NCI-H446 (cell line): ENCODE measurements around the gene MAP4K2.

ENCODE experiments used
- DNase-seq, 2 experiments: peaks; one replicate each; lab custom pipeline; 2025; lab: John Stamatoyannopoulos, UW

The MAP4K2 gene

DNA sequence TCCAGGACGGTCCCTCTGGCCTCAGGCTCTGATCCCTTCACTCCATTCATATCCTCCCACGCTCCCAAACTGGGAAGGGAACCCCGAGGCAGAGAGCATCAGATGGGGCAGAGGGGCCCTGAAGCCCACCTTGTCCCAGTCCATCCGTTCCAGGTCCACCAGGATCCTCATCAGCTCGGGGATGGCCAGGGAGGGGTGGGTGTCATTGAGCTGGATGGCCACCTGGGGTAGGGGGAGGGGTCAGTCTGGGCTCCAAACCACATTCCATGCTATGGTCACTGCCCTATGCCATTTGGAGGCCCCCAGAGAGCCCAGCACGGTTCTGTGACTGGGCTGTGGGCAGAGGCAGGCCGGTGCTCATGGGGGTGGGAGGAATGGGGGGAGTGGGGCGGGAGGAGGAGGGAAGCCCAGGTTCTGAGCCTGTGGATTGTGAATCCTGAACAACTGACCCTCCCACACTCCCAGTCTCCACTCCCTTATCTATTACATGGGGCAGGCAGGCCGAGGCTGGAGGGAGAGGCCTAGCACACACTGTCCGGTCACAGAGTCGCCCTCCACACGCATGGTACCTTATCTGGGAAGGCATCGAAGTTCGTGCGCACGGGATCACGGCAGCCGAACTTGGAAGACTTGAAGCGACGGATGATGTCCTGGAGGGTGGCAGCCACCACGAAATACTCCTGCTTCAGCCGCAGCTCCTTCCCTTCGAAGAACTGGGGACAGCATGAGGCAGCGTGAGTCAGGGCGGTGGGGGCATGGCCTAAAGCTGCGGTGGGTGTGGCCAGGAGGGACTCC is 48.7 kb downstream of the MAP4K2 start:
- no peak for DNase-seq

DNA sequence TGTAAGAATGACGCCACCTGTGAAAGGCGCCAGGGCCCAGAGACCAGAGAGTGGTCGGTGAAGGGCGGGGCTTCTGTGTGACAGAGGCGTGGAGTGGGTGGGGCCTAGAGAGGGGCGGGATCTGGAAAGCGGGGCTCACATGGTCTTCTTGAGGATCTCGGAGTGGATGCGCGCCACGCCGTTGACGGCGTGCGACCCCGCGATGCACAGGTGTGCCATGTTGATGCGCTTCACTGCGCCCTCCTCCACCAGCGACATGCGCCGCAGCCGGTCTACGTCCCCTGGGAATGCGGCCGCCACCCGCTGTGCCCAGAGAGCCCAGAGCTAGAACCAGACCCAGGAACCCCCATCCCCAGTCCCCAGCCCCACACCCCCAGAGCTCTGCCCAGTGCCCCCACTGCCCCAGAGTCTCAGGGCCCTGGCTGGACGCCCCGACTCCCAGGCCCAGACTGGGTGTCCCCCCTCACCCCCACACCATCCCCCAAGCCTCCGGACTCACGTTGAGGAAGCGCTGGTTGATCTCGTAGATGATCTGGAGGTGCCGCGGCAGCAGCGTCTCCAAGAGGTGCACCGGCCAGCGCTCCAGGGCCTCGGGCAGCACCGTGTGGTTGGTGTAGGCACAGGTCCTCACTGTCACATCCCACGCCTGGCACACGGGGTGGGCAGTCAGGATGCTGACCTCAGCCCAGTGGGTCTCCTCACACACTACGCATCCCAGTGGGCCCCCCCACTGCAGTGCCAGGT is 49.5 kb downstream of the MAP4K2 start:
- DNase-seq: no peak

DNA sequence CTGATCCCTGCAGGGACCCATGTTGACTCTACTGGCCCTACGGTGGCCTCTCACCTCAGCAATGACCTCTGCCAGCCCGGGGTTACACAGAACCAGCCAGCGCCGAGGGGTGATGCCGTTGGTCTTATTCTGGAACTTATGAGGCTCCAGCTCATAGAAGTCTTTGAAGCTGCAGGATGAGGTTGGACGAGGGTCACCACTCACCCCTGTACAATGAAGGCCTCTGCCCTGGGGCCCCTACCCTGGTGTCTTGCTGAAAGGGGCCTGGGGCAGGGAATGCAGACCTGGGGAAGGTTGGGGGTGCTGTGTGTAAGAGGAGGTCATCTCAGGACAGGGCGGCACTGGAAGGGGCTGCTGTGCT is 50.0 kb downstream of the MAP4K2 start:
- DNase-seq: no peak

DNA sequence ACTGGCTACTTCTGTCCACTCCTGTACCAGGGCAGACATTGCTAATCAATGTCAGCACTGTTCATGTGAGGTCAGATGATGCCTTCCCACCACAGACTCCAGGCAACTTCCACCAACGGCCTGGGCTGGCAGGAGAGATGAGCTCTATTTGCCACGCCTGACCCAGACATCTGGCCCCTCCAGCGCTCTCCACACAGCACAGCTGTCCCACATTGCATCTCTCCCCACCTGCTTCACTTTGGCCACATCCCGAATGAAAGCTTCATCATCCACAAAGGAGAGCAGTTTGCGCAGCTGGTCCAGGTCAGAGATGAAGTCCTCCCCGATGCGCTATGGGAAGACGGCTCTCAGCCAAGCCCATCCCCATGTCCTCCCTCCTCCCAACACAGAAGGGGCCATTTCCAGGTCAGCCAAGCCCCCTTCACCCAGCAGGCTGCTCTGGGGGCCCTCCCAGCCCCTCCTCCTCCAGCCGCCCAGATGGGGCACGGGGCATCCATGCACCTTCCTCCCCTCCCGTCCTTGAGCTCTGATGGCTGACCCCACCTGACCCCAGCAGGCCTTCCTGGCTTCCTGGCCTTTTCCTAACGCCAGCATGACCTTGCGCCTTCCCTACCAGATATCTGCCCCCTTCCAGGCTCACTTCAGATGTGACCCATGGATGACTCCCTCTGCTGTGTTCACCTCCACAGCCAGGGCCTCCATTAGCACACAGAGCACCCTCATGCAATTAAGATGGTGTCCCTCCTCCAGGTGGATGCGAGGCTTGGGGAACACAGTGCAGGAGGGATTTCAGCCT is 50.6 kb downstream of the MAP4K2 start:
- no peak for DNase-seq

DNA sequence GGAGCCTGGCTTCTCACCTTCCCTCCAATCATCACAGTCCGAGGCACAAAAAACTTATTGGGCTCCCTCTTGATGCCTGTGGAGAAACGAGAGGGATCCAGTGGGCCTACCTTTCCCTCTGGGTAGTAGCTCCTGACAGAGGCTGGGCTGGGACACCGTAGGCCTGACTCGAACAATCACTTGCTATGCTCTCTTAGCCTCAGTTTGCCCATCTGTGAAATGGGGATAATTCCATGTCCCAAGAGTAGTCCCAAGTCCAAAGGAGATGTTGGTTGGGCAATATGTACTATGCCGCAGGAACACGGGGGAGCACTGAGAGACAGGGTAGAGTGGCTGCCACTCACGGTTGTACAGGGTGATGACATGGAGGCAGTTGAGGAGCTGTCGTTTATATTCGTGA is 51.4 kb downstream of the MAP4K2 start:
- DNase-seq: no peak

DNA sequence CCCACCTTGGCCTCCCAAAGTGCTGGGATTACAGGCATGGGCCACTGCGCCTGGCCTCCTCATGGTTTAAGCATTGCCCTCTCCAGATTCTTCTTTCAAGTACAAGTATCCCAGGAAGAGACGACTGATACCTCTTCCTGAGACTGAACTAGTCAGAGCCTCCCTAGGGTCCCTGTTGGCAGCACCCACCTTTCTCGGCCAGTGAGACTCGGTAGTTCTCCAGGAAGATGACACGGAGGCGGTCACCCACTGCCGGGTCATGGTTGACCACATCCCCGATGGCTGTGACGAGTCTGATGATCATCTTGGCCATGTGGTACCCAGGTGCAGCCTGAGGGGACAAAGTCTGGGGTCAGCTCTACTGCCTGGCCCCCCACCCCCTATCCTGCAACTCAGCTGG is 51.9 kb downstream of the MAP4K2 start:
- DNase-seq: no peak

GRCh38 chr11:64750361-64751054 is 52.5 kb downstream of the MAP4K2 start:
- no peak for DNase-seq

- DNase-seq: no peak
Measured at GRCh38 chr11:64747961-64748665, 54.9 kb downstream of the MAP4K2 start.

- DNase-seq: no peak
Measured at GRCh38 chr11:64746486-64746885, 56.5 kb downstream of the MAP4K2 start.

DNA sequence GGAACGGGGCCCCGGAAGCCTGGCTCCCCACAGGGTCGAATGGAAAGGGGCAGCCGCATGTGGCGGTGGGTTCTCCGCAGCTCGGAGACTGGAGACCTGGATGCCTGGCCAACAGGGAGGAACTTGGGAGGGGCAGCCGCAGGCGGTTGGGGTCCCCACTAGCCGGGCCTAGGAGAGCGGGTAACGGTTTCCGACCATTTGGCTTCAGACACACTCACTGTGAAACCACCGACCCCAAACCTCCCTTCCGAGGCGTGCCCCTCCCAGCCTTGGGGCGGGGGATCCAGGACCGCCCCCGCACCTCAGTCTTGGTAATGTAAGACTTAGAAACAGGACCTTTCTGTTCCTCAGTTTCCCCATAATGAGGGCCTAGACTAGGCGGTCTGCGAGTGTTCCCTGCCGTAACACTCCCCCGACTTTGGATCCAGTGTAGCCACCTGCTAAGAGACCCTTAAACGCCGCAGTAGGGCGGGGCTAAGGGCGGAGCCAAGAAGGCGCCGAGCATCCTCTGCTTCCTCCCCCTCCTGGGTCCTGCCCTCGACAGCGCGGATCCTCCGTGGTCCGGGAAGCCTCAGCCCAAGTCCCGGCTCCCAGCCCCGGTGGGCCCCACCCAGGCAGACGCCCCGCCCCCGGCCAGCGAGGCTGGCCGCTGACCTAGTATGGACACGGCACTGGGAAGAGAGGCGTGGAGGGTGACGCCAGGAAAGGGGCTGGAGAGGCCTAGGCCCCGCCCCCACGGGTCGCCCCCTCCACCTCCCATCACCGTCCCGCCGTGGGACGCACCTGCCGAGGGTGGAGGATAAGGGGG is 57.3 kb downstream of the MAP4K2 start:
- no peak for DNase-seq

GRCh38 chr11:64745189-64745520 is 57.9 kb downstream of the MAP4K2 start:
- DNase-seq: no peak

- no peak for DNase-seq
Measured at GRCh38 chr11:64744544-64745188, 58.3 kb downstream of the MAP4K2 start.

DNA sequence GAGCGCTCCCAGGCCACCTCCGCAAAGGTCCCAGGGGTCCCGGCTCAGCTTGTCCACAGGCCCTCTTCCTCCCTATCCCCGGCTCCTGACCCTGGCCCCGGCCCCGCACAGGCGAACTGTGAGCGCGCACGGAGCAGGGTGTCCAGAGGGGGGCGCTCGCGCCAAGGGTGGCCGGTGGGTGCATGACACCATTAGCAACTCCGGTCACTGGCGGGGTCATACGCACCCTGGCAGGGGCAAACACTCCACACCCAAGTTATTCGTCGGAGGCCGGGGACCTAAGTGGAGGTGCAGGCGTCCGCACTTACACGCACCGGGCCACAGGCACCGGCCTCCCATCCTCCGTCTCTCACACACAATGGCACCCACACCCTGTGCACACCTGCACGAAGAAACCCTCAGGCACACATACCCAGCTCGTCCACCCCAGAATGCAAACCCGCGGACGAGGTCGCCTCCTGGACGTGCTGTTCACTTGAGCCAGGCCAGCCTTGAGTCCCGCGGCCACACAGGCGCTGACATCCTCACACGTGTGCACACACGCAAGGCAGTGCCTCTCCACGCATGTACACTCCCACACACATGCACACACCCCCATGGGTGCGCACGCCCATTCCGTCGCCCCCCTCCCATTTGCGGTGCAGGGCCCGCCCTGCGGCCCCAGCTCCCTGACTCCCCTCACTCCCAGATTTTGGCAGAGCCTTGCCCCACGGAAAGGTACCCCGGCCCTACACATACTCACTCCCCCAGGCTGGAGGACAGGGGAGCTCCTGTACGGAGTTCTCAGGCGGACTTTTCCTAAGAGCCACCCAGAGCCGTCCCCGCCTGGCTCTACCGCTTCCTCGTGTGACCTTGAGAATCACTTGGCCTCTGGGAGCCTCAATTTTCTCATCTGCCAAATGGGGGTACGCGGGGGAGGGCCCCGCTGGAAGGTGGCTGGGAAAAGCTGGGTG is 59.1 kb downstream of the MAP4K2 start, which contains the start of gene RASGRP2:
TSS of gene RASGRP2 (minus strand) at position 552 of the 953 bp plus-strand sequence. CDS start 1,276 bp downstream, outside the sequence.
- no peak for DNase-seq

DNA sequence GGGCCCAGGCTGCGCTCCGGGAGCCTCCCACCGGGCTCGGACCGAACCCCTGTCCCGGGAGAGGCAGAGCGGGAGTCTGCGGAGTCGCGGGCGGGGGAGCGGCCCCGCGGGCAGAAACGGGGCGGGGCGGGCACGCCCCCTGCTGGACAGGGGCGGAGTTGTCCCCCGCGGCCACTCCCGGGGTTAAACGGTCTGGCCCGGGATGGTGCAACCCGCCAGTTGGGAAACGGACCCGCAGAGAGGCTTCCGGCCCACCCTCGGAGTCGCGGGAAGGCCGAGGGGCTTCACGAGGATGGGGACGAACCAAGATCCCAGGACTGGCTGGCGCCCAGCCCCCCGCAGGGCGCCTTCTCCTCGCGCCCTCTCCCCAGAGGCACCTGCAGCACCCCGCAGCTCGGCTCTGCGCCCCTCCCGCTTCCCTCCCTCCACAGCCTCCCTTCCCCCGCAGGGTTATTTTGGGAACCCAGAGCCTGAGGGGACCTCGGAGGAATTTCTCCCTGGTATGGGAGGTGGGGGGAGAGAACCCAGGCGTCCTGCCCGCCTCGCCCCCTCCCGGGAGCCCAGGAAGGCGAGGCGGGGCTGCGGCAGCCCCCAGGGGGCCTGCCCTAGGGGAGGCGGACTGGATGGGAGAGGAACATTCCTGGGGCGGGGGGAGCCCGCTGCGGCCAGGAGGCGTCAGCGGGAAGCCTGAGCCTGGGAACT is 60.0 kb downstream of the MAP4K2 start:
- DNase-seq: peak in 1 of 2 experiments; percentile 33

GRCh38 chr11:64742087-64742888 is 60.7 kb downstream of the MAP4K2 start:
- no peak for DNase-seq

DNA sequence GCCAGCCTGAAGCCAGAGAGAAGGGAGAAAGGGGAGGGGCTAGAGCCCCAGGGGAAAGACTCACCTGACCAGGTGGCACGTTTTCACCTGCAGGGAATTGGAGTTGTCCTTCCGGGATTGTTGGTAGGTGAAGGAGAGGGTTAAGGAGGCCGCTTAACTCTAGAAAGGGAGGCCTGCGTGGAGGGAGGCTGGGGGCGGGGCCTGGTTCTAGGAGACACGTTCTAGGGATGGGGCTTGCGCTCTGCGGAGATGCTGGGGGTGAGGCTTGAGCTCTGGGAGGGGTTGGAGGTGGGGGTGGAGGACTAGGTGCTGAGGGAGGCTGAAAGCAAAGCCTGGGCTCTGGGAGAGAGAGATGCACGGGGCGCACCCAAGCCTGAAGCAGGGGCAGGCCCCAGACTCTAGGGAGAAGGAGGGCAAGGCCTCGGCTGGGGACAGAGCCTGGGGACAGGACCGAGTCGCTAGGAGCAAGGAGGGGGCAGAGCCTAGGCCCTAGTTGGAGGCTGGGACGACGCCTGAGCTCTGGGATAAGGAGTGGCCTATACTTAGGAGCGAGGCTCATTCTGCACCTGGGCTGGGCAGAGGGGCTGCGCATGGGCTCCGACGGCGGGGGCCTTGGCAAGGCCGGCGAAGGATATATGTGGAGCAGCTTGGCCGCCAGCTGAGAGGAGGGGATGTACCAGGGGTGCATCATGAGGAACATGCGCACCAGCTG is 61.5 kb downstream of the MAP4K2 start:
- DNase-seq: no peak

GRCh38 chr11:64739871-64740270 is 63.1 kb downstream of the MAP4K2 start:
- DNase-seq: no peak
